ENCODE measurements around the gene CREB3L2.

The CREB3L2 gene

DNA sequence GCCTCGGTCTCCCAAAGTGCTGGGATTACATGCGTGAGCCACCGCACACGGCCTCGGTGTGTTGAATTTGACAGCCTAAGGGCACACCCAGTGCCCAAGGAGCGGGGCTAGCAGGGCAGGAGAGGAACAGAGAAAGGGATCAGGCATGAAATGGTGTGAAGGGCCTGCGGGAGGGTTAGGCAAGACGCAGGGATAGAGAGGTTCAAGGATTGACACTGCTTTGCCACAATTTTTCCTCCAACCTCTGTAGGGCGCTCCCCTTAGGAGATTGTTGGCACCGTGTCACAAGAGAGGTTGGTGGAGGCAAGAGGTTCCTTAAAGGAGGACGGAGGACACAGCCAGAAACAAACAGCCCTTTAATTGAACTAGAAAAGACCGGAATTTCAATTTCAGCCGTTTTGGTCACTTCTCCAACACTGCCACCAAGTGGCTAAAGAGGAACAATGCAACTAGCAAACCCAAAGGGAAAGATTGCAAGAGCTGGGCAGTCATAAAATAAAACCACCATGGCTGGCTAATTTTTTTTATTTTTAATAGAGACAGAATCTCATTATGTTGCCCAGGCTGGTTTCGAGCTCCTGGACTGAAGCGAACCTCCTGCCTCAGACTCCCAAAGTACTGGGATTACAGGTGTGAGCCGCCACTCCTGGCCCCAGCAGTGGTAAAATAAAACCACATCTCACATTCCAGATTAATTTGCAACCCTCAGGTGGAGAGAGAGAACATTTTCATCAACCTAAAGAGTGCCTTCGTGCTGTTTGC, 6.9 kb upstream of the CREB3L2 start:
- DNase-seq: peak; percentile 65

GRCh38 chr7:138008019-138008587, 6.2 kb upstream of the CREB3L2 start:
- DNase-seq: no peak

DNA sequence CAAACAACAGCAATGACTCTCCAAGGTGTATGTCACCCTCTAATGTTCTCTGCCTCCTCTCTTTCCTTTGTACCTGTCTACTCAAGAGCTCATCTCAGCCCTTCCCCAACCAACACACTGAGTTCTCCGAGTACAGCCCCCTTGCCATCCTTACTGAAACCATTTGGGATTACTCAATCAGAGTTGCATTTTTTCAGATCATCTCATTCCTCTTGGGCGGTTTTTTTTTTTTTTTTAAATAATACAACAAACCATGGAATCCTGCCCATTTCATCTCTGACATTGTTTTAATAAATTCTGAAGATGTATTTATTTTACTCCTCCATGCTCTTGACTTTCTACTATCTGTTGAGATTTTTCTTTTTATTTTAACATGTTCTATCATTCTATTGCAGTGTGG, 4.2 kb upstream of the CREB3L2 start:
- no peak for DNase-seq

DNA sequence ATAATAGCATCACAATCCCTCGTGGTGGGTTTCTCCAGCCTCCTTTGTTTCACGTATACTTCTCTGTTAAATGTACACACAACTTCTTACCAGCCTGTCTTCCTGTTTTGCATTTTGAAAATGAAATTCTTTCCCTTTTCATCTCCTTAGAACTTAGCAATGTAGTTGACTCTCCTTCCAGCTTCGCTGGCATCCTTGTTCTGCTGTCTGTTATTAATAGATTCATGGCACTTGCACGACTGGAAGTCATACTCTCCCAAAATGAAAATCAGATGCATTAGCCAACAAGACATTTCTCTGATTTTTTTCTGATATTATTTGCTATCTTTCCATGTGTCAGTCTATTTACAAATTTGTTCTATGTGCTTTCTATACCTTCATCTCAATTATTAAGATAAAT, 3.0 kb upstream of the CREB3L2 start:
- no peak for DNase-seq

DNA sequence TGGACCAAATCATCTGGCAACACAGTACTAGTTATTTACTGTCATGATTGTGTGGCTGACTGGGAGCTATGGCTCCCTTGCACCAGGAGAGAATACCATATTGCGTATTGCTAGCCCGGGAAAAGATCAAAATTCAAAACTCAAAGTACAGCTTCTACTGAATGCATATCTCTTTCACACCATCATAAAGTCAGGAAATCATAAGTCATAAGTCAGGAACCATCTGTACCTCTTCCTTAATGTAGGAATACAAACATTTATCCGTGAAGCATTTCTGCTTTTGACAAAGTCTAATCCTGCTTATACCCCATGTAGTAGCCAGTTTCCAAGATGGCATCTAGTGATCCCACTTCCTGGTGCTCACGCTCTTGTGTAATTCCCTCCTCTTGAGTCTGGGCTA, 2.2 kb upstream of the CREB3L2 start:
- no peak for DNase-seq

- DNase-seq: no peak
These were observed 923 bp upstream of the CREB3L2 start for GRCh38 chr7:138002828-138003189.

DNA sequence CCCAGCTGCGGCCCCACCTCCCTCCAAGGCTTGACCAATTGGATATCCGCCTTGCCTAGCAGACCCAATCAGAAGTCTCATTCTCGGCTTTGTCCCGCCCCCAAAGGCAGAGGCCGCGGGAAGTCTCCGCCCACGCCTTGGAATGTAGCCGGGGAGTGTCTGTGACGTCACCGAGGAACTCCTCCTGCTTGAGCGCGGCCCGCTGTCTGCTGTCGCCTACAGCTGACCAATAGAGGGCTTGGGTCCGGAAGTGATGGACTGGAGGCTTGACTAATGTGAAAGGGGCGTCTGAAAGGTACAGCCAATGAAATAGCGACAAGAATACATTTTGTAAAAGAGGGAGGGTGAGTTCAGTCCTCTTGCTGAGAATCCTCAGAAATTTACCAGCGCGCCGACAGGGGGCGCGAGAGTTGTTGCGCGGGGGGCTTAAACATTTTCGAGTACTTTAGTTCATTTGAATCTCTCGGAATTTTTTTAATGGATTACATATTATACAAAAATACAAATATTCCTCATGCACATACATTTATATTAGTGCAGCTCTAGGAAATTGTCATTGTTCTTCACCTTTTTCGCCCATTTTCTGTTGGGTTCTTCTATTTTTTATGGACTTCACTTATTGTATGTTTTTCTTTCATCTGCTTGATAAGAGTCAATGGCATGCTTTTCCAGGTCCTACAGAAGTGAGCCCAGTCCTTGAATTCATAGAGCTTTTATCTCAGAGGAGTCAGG, 376 bp upstream of the CREB3L2 start:
- peak; percentile 99 for DNase-seq

- no peak for DNase-seq
These were observed 1.7 kb downstream of the CREB3L2 start for GRCh38 chr7:138000081-138000701.

GRCh38 chr7:137999496-138000080, 2.3 kb downstream of the CREB3L2 start:
- no peak for DNase-seq

DNA sequence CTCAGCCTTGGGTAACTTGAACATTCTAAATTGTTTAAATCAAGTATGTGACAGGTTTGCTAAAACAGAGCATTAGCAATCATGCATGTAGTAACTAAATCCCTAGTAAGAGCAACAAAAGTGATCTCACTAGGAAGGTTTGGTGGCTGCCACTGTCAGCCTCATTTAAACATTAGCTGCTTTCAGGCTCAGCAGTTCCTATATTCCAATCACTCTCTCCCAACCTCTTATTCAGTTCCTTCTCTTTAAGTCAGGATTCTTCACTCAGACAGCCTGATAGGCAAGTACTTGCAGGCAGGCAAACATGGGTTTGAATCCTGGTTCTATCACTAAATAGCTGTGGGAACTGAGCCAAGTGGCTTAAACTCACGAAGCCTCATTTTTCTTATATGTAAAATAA, 3.6 kb downstream of the CREB3L2 start:
- DNase-seq: no peak

DNA sequence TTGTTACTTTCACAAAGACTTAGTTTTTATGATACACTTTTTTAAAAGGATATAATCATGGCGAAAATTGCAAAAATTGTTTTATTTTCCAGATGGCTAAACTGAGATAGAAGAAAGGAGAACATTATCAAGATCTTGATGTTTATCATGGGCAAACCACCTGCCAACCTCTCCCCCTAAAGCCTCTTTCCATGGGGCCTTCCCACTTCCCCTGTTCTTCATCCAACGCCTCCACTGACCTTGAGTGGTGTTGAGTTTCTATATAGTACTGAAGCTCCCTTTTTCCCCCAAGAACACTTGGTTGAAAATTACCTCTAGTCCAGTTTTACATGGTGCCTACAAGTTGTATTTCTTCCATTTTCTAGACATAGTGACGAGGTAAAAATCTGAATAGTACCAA, 5.0 kb downstream of the CREB3L2 start:
- no peak for DNase-seq

GRCh38 chr7:137996386-137996851, 5.5 kb downstream of the CREB3L2 start:
- DNase-seq: no peak

GRCh38 chr7:137994216-137994615, 7.7 kb downstream of the CREB3L2 start:
- DNase-seq: no peak

GRCh38 chr7:137993395-137993743, 8.5 kb downstream of the CREB3L2 start:
- no peak for DNase-seq

GRCh38 chr7:137992550-137993394, 9.1 kb downstream of the CREB3L2 start:
- no peak for DNase-seq

- DNase-seq: no peak
These were observed 9.8 kb downstream of the CREB3L2 start for GRCh38 chr7:137992104-137992549.

GRCh38 chr7:137990251-137990941, 11.5 kb downstream of the CREB3L2 start:
- no peak for DNase-seq

GRCh38 chr7:137989590-137989989, 12.3 kb downstream of the CREB3L2 start:
- DNase-seq: no peak

GRCh38 chr7:137989094-137989493, 12.8 kb downstream of the CREB3L2 start:
- no peak for DNase-seq

DNA sequence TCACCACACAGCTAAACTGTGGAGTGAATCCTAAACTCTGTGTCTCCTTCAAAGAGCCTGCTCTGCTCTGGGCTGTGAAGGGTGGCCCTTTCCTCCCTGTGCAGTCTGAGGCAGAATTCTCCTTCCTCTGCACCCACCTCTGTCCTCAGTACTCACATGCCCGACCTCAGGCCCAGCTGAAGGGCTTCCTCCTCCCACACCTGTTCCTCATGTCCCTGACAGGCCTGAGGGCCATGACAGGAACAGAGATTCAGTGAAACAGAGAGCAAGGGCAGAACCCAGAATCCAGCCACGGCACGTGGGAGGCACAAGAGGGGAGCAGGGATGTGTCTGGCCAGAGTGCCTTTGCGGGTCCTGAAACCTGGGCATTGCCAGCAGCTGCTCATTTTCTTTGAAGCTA, 13.9 kb downstream of the CREB3L2 start:
- DNase-seq: no peak

- DNase-seq: no peak
These were observed 14.3 kb downstream of the CREB3L2 start for GRCh38 chr7:137987563-137987962.

DNA sequence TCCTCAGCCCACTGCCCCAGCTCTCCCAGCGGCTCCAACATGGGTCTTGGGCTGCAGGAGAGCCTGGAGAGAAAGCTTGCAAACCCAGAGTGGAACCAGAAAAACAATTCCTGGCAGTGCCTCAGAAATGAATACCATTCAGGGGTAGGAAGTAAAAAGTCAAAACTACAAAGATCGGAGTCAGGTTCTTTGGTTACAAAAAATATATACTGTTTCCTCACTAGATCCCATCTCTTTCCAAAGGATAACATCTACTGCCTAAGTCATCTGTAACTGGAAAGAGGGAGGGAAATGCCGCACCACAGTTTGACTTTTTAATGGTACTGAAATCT, 14.9 kb downstream of the CREB3L2 start:
- DNase-seq: no peak
